CD4-positive, alpha-beta memory T cell (primary cell): ENCODE measurements around the gene USP34. TPM values are rescaled to one million over a fixed set of nuclear protein-coding genes. Genes with fewer than 3 reads are reported as not detected.
A peak's percentile ranks its signal among the peaks of the same experiment; 100 is the strongest.

Source experiments
- CTCF ChIA-PET: fragments of 350-600 bp; sonication (Branson Sonifier 250); formaldehyde crosslinking; loops from one replicate; lab custom pipeline; 2021; ENCODE audit warnings: inconsistent platforms; ENCODE audit not compliant: partially characterized antibody; lab: Charles Lee
- POLR2A ChIA-PET: fragments of 350-600 bp; sonication (Branson Sonifier 250); formaldehyde crosslinking; loops from one replicate; lab custom pipeline; 2021; ENCODE audit not compliant: partially characterized antibody; lab: Charles Lee
- DNase-seq, 5 donors: peaks; one replicate each; pipeline versions ENCODE4 v3.0.0 to v3.0.0-alpha.2; 2020 to 2022; ENCODE audit warnings: mixed read lengths in 1 of 5
- H3K27ac ChIP-seq: one replicate; pipeline ENCODE4 v1.7.0; 2013; ENCODE audit warnings: low read depth, low read length
- H3K27me3 ChIP-seq: 2 replicates; pipeline ENCODE4 v1.7.0; 2013; ENCODE audit warnings: mild to moderate bottlenecking, low read length, moderate library complexity; ENCODE audit not compliant: insufficient read depth
- H3K36me3 ChIP-seq: 2 replicates; pipeline ENCODE4 v1.7.0; 2013; ENCODE audit warnings: mild to moderate bottlenecking, low read length, moderate library complexity; ENCODE audit not compliant: insufficient read depth
- H3K4me1 ChIP-seq: 2 replicates; pipeline ENCODE4 v1.7.0; 2013; ENCODE audit warnings: mild to moderate bottlenecking, low read length, moderate library complexity; ENCODE audit not compliant: insufficient read depth
- H3K4me3 ChIP-seq, 2 donors: one replicate each; pipeline ENCODE4 v1.7.0; 2013; ENCODE audit warnings: low read length in 2 of 2, mild to moderate bottlenecking in 1 of 2
- H3K9me3 ChIP-seq, 2 donors: one replicate each; pipeline ENCODE4 v1.7.0; 2013; ENCODE audit warnings: low read length in 2 of 2, control low read depth in 1 of 2; ENCODE audit not compliant: control insufficient read depth in 1 of 2
- H3K27ac Mint-ChIP-seq, 7 donors: one replicate each; pipeline ENCODE4 v1.8.0; 2020 to 2021; ENCODE audit warnings: mixed read lengths in 7 of 7, mild to moderate bottlenecking in 6 of 7, inconsistent platforms in 3 of 7, moderate library complexity in 3 of 7
- H3K27me3 Mint-ChIP-seq, 2 donors: one replicate each; pipeline ENCODE4 v1.8.0; 2020 to 2021; ENCODE audit warnings: mixed read lengths in 2 of 2
- H3K36me3 Mint-ChIP-seq, 2 donors: one replicate each; pipeline ENCODE4 v1.8.0; 2020 to 2021; ENCODE audit warnings: mixed read lengths in 2 of 2, inconsistent platforms in 1 of 2, mild to moderate bottlenecking in 1 of 2
- H3K4me1 Mint-ChIP-seq, 4 donors: one replicate each; pipeline ENCODE4 v1.8.0; 2020 to 2021; ENCODE audit warnings: mixed read lengths in 4 of 4, mild to moderate bottlenecking in 1 of 4
- H3K4me3 Mint-ChIP-seq, 8 donors: one replicate each; pipeline ENCODE4 v1.8.0; 2020 to 2021; ENCODE audit warnings: mixed read lengths in 8 of 8, mild to moderate bottlenecking in 7 of 8, moderate library complexity in 6 of 8, inconsistent platforms in 3 of 8
- H3K9me3 Mint-ChIP-seq, 8 donors: one replicate each; pipeline ENCODE4 v1.8.0; 2020 to 2021; ENCODE audit warnings: mixed read lengths in 8 of 8, mild to moderate bottlenecking in 5 of 8, inconsistent platforms in 3 of 8, moderate library complexity in 1 of 8
- intact Hi-C: fragments of 100-400 bp; cut with micrococcal nuclease; formaldehyde crosslinking; loops from one replicate; pipeline ENCODE4 v1.15.1; 2023
- polyA plus RNA-seq, 2 donors: library from polyadenylated mRNA; unstranded; fragments of 300-500 nt; fragmentation: Illumina TruSeq; gene quantifications; one replicate each; pipeline ENCODE4 v1.2.3, GENCODE V29; 2021
- total RNA-seq, 2 experiments: library from RNA; stranded (reverse); gene quantifications; one replicate each; pipeline ENCODE4 v1.2.3, GENCODE V29; 2021

The USP34 gene
- total and polyA plus RNA-seq, 4 experiments from 2014 or later: 7.9 to 164 (median 94.9) TPM

- Histone ChIP-seq H3K4me3 (no peak overlapping the region), H3K27me3 (no peaks in the 10 kb centered on the region), H3K36me3 (no peaks in the 10 kb centered on the region), H3K4me1 (peaks cover 38% of the 10 kb centered on the region), H3K9me3 (no peaks in the 10 kb centered on the region), H3K27ac (no peak overlapping the region)
- intact Hi-C loops: no loop called here
- H3K4me3 Mint-ChIP-seq: peak overlapping the region in 2 of 8 donors; percentile 4 to 20
- CTCF ChIA-PET: no interaction called here
- H3K9me3 Mint-ChIP-seq: peaks cover 0 to 20% (median 15%) of the 10 kb centered on the region in 8 donors
- POLR2A ChIA-PET: no interaction called here
- H3K27me3 Mint-ChIP-seq: no peaks in the 10 kb centered on the region
- no peak for DNase-seq
- H3K4me1 Mint-ChIP-seq: peaks cover 41 to 67% (median 59%) of the 10 kb centered on the region in 4 donors
- H3K27ac Mint-ChIP-seq: peak overlapping the region in 6 of 7 donors; percentile 19 to 88 (median 56)
- H3K36me3 Mint-ChIP-seq: peaks cover 17 to 20% of the 10 kb centered on the region in 2 donors
Measured at GRCh38 chr2:61432990-61433389, 37.9 kb downstream of the USP34 start.

DNA sequence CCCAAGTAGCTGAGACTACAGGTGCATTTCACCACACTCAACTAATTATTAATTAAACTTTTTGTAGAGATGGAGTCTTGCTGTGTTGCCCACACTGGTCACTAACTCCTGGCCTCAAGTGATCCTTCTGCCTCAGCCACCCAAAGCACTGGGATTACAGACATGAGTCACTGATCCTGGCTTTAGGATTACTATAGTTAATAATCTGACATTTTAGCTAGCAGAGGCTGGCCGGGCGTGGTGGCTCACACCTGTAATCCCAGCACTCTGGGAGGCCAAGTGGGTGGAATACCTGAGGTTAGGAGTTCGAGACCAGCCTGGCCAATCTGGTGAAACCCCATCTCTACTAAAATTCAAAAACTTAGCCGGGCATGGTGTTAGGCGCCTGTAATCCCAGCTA lies 39.5 kb downstream of the USP34 start:
- Histone ChIP-seq H3K36me3 (no peaks in the 10 kb centered on the region), H3K27me3 (no peaks in the 10 kb centered on the region), H3K4me1 (peaks cover 41% of the 10 kb centered on the region), H3K4me3 (no peak overlapping the region), H3K9me3 (no peaks in the 10 kb centered on the region), H3K27ac (no peak overlapping the region)
- DNase-seq: no peak
- Mint-ChIP-seq H3K4me1 (peaks cover 42 to 69% (median 61%) of the 10 kb centered on the region in 4 donors), H3K27ac (no peak overlapping the region), H3K27me3 (no peaks in the 10 kb centered on the region), H3K9me3 (peaks cover 0 to 7% (median 3%) of the 10 kb centered on the region in 8 donors), H3K36me3 (peaks cover 7 to 8% of the 10 kb centered on the region in 2 donors), H3K4me3 (no peak overlapping the region)
- ChIA-PET CTCF (interaction anchor here (0.6 to 1.9 kb wide), 5 partner anchors 10 to 757 kb away, joined by 3 to 7 read pairs (median 5); no protein-coding TSS in a partner anchor), POLR2A (interaction anchor here (0.9 kb wide), 1 partner anchor 62 kb away, joined by 3 read pairs; no protein-coding TSS in a partner anchor)
- intact Hi-C loops: no loop called here

DNA sequence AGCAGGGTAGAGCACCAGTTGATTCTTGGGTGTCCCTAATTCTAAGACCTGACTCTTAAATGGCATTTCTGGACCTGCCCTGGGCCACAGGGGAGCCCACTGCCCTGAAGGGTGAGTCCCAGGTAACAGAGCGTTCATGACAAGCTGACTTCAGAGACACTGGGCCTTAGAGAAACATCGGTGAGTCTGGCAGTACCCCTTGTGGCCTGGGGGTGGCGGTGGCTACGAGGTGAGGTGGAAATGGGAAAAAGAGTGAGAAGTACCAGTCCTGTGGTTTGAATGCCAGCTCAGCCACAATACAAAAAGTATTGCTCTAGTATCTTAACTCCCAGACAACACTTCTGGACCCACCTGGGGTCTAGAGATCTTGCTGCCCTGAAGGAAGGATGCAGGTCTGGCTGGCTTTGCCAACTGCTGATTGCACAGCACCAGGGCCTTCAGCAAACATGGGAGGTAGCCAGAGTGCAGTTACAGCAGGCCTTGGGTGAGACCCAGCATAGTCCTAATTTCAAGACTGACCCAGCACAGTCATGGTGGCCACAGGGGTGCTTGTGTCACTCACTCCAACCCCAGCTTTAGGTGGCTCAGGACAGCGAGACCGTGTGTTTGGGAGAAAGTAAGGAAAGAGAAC lies 44.5 kb downstream of the USP34 start:
- no peaks in the 10 kb centered on the region for H3K9me3 ChIP-seq
- H3K36me3 ChIP-seq: no peaks in the 10 kb centered on the region
- Mint-ChIP-seq H3K36me3 (peaks cover 0 to 3% of the 10 kb centered on the region in 2 donors), H3K4me1 (peaks cover 49 to 74% (median 66%) of the 10 kb centered on the region in 4 donors), H3K9me3 (no peaks in the 10 kb centered on the region), H3K27ac (peak overlapping the region; percentile 73 to 91 (median 89)), H3K27me3 (no peaks in the 10 kb centered on the region), H3K4me3 (peak overlapping the region in 4 of 8 donors; percentile 4 to 54 (median 40))
- H3K4me1 ChIP-seq: peaks cover 57% of the 10 kb centered on the region
- H3K27ac ChIP-seq: peak overlapping the region; percentile 19
- no peaks in the 10 kb centered on the region for H3K27me3 ChIP-seq
- peak; percentile 67 to 76 (median 71) for DNase-seq
- intact Hi-C loops: loop anchor here (1.0 to 5.0 kb wide), 6 partner anchors 45 to 367 kb away; partner anchors contain the start of gene USP34
- H3K4me3 ChIP-seq: no peak overlapping the region
- ChIA-PET CTCF (interaction anchor here (0.6 to 4.4 kb wide), 41 partner anchors 8 to 426 kb away, joined by 3 to 39 read pairs (median 5); partner anchors contain the start of gene XPO1), POLR2A (interaction anchor here (0.8 to 1.8 kb wide), 7 partner anchors 46 to 112 kb away, joined by 3 to 10 read pairs (median 3); partner anchors contain the start of gene XPO1)

DNA sequence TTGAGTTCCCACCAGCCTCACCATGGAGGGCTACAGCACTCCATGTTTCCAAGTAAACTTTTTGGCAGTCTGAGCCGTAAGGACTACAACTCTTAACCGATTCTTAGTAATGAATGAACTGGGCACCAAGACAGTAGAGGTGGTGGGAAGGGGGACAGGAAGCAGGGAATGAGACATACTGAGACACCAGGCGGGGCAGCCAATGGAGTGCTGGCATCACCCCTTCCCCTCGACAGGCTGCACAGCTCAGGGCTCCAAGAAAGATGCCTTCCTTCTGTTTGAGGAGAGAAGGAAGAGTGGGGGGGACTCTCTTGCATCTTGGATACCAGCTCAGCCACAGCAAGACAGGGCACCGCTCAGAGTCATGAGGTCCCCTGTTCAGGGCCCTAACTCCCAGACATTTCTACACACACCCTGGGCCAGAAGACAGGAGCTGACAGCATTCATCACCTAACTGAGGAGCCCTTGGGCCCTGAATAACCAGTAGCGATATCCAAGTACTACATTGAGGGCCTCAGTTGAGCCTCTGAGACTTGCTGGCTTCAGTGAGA lies 45.2 kb downstream of the USP34 start:
- H3K4me1 ChIP-seq: peaks cover 64% of the 10 kb centered on the region
- DNase-seq: no peak
- H3K36me3 ChIP-seq: no peaks in the 10 kb centered on the region
- peak overlapping the region in 3 of 8 donors; percentile 17 to 68 (median 42) for H3K4me3 Mint-ChIP-seq
- ChIA-PET POLR2A (interaction anchor here (0.8 to 1.8 kb wide), 7 partner anchors 47 to 113 kb away, joined by 3 to 10 read pairs (median 3); partner anchors contain the start of gene XPO1), CTCF (interaction anchor here (0.7 to 4.4 kb wide), 35 partner anchors 7 to 427 kb away, joined by 3 to 39 read pairs (median 5); partner anchors contain the start of gene XPO1)
- peak overlapping the region; percentile 19 for H3K27ac ChIP-seq
- no peaks in the 10 kb centered on the region for H3K27me3 Mint-ChIP-seq
- H3K9me3 Mint-ChIP-seq: no peaks in the 10 kb centered on the region
- H3K4me1 Mint-ChIP-seq: peaks cover 54 to 76% (median 68%) of the 10 kb centered on the region in 4 donors
- peak overlapping the region; percentile 74 to 91 (median 89) for H3K27ac Mint-ChIP-seq
- H3K27me3 ChIP-seq: no peaks in the 10 kb centered on the region
- intact Hi-C loops: loop anchor here (1.0 to 5.0 kb wide), 6 partner anchors 46 to 368 kb away; partner anchors contain the start of gene USP34
- no peaks in the 10 kb centered on the region for H3K9me3 ChIP-seq
- no peaks in the 10 kb centered on the region for H3K36me3 Mint-ChIP-seq
- H3K4me3 ChIP-seq: no peak overlapping the region

DNA sequence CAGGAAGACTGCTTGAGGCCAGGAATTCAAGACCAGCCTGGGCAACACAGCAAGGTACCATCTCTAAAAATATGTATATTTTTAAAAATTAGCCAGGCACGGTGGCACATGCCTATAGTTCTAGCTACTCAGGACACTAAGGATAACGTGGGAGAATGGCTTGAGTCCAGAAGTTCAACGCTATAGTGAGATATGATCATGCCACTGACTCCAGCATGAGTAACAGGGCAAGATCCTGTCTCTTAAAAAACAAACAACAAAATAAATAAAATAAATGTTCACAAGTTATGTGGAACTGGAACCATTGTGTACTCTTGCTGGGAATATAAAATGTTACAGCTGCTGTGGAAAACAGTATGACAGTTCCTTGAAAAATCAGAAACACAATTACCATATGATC lies 47.2 kb downstream of the USP34 start:
- H3K9me3 ChIP-seq: no peaks in the 10 kb centered on the region
- no peak for DNase-seq
- H3K4me3 ChIP-seq: no peak overlapping the region
- no peak overlapping the region for H3K27ac ChIP-seq
- Mint-ChIP-seq H3K4me3 (no peak overlapping the region), H3K27me3 (no peaks in the 10 kb centered on the region), H3K4me1 (peaks cover 64 to 86% (median 76%) of the 10 kb centered on the region in 4 donors), H3K9me3 (no peaks in the 10 kb centered on the region), H3K36me3 (peaks cover 0 to 7% of the 10 kb centered on the region in 2 donors), H3K27ac (peak overlapping the region in 1 of 7 donors; percentile 16)
- CTCF ChIA-PET: no interaction called here
- H3K36me3 ChIP-seq: no peaks in the 10 kb centered on the region
- POLR2A ChIA-PET: no interaction called here
- no peaks in the 10 kb centered on the region for H3K27me3 ChIP-seq
- peaks cover 82% of the 10 kb centered on the region for H3K4me1 ChIP-seq
- intact Hi-C loops: no loop called here

GRCh38 chr2:61421611-61422010 lies 49.3 kb downstream of the USP34 start:
- peak; percentile 18 to 56 (median 24) for DNase-seq
- POLR2A ChIA-PET: no interaction called here
- Mint-ChIP-seq H3K4me1 (peaks cover 53 to 73% (median 65%) of the 10 kb centered on the region in 4 donors), H3K27ac (peak overlapping the region in 6 of 7 donors; percentile 27 to 70 (median 52)), H3K9me3 (no peaks in the 10 kb centered on the region), H3K27me3 (no peaks in the 10 kb centered on the region), H3K4me3 (peak overlapping the region in 5 of 8 donors; percentile 14 to 53 (median 21)), H3K36me3 (peaks cover 3 to 7% of the 10 kb centered on the region in 2 donors)
- Histone ChIP-seq H3K4me1 (peaks cover 77% of the 10 kb centered on the region), H3K36me3 (no peaks in the 10 kb centered on the region), H3K27ac (no peak overlapping the region), H3K9me3 (no peaks in the 10 kb centered on the region), H3K27me3 (no peaks in the 10 kb centered on the region), H3K4me3 (no peak overlapping the region)
- CTCF ChIA-PET: interaction anchor here (0.7 to 1.8 kb wide), 3 partner anchors 9 to 38 kb away, joined by 3 to 7 read pairs (median 4); no protein-coding TSS in a partner anchor
- intact Hi-C loops: no loop called here
